COLO668 (cell line): ENCODE results near the gene FAM184B.

Experiments
- DNase-seq: peaks from one replicate; lab custom pipeline; 2025; ENCODE audit not compliant: unreplicated experiment; lab: John Stamatoyannopoulos, UW

FAM184B gene

GRCh38 chr4:17778431-17778830, 3.0 kb downstream of the FAM184B start:
- no peak for DNase-seq

GRCh38 chr4:17773135-17773698, 8.2 kb downstream of the FAM184B start:
- DNase-seq = no peak

GRCh38 chr4:17771284-17771908, 10.0 kb downstream of the FAM184B start:
- peak; percentile 49 for DNase-seq

DNA sequence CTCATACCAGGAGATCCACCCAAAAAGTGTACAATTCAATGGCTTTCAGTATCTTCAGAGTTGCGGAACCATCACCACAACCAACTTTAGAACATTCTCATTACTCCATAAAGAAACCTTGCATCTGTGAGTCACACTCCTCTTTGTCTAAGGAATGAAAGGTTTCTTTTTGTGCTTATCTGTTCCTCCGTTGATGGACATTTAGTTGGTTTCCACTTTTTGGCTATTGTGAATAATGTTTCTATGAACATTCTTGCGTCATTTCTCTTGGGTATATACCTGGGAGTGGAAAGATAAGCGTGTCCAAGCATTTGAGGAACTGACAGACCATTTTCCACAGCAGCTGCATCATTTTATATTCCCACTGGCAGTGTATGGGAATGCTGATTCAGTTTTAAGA, 10.6 kb downstream of the FAM184B start:
- no peak for DNase-seq

DNA sequence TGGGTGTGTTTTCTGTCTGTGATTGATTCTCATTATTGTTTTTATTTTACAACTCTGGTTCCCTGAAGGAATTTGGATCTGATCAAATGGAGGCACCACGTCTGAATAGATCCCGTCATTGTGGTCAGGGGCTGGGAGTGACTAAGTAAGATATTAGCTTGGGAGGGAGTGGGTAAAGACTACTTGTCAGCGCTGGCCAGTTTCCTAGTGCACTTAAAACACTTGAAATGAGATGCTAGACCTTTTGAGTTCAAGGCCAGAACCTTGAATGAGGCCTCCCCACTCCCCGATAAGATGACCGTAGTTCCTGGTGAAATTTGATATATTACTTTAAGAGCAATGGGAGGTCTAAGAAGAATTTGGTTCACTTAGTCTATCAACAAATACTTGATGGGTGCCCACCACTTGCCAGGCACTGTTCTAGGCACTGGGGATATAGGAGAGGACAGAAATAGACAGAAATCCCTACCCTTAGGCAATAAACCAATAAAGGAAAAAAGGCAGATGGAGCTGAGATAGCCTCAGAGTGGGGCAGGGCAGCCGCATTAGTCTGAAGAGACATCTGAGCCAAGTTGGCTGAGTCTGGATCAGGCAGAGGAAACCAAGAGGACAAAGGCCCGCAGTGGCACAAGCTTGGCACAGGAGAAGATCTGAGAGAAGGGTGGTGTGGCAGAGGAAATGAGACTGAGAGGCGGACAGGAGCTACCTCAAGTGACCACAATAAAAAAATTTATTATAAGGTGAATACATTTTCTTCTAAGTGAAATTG, 11.8 kb downstream of the FAM184B start:
- DNase-seq = no peak

- DNase-seq = no peak
Measured at GRCh38 chr4:17766826-17767458, 14.5 kb downstream of the FAM184B start.

DNA sequence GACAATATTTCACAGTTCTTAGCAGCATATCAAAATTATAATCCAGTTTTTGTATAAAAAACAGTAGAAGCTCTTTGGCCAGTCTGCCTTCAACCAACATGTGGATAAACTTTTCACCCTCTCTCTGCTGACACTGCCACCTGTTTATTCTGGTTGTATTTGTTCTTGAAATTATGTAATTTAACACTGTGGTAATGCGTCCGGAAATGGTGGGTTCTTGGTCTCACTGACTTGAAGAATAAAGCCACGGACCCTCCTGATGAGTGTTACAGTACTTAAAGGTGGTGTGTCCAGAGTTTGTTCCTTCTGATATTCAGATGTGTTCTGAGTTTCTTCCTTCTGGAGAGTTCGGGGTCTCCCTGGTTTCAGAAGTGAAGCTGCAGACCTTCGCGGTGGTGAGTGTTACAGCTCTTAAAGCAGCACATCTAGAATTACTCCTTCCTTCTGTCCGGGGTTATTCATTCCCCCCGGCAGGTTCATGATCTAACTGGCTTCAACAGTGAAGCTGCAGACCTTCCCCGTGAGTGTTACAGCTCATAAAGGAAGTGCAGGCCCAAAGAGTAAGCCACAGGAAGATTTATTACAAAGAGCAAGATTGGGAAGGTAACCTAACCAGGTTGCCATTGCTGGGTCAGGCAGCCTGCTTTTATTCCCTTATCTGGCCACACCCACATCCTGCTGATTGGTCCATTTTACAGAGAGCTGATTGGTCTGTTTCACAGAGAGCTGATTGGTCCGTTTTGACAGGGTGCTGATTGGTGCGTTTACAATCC, 15.7 kb downstream of the FAM184B start:
- DNase-seq = no peak

DNA sequence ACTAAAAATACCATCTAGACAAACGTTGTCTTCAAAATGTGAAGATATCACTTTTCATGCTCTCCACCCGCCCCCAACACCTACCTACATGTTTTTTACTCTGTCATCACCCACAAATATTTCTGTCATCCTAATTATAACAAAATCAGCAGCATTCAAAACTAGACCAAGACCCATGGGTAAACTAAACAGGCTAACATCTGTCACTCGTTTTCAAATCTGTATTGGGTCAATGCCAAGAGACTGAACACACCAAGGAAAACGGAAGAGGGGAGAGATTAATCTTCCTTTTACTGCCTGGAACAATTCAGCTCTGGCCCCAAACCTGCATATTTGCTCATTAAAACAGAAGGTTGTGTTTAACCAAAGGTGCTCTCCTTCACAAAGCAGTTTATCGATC, 17.5 kb downstream of the FAM184B start:
- DNase-seq = no peak

GRCh38 chr4:17763416-17763815, 18.0 kb downstream of the FAM184B start:
- DNase-seq = no peak

DNA sequence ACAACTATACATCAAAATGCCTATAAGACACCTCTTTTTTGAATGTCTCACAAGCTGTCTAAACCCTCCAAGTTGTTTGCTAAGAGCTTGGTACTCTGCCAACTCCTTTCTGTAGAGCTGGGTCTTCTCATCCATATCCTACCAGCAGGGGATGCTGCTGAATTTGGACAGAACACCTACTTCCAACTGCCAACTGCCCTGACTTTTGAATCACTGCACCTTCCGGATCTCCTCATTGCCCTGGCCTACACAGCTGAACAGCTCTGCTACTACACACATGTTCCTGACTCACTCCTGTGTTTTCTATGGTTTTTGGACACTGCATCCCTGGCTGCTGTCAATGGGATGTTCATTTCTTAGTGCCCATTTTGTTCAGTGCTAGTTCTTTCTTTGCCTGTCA, 18.7 kb downstream of the FAM184B start:
- DNase-seq = peak; percentile 7

GRCh38 chr4:17761062-17761461, 20.4 kb downstream of the FAM184B start:
- no peak for DNase-seq

DNA sequence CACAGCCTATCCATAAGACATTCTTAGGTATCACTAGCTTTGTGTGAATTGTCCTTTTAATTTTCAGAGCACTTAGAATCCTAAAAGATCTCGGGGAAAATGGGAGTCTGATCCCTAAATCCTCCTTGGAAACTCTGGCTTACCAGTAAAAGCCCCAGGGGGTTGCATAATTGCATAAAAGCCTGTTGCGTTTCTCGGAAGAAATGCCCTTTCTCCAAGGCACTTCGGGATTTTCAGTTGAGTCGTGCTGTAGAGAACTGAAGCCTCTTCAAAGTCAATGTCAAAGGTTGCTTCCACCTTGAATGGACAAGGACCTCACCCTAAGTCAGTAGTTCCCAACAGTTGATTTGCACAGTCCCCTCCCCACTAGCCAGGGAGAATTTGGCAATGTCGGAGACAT, 20.8 kb downstream of the FAM184B start:
- no peak for DNase-seq

DNA sequence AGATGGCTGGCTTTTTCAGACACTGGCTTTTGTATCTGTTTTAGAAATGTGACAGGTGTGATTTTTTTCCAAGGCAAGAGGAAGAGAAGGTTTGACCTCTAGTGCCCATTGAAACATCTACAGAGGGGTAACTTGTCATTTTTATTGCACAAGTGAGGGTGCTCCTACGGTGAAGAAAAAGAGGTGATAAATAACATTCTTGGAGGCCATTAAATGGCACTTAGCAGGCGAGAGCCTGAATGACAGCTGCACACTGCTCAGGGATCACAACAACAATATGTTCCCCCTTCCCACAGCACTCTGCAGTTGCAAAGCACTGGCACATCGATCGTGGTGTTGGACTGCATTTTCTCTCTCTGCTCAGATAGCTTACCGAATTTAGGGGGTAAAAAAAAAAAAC, 22.9 kb downstream of the FAM184B start:
- no peak for DNase-seq

GRCh38 chr4:17757621-17758020, 23.8 kb downstream of the FAM184B start:
- DNase-seq = no peak

DNA sequence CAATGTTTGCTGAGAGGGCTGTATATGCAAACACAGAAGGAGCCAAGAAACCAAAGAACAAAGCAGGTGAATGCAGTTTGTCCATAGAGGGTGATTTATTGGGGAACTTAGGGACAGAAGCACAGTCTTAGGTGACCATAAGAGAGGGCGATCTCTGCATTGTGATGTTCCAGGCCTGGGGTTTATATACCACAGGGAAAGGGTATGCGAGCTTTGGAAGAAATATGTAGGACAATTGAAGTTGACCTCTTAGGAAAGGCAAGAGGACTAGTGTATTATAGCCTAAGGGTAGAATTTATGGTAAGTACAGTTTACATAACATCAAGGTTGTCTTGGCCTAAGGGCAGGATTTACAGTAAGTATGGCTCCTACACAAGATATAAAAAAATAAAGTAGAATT, 27.8 kb downstream of the FAM184B start:
- no peak for DNase-seq

- no peak for DNase-seq
Measured at GRCh38 chr4:17740702-17741101, 40.7 kb downstream of the FAM184B start.

- no peak for DNase-seq
Measured at GRCh38 chr4:17736484-17736883, 44.9 kb downstream of the FAM184B start.

- DNase-seq = no peak
Measured at GRCh38 chr4:17726911-17727310, 54.5 kb downstream of the FAM184B start.

DNA sequence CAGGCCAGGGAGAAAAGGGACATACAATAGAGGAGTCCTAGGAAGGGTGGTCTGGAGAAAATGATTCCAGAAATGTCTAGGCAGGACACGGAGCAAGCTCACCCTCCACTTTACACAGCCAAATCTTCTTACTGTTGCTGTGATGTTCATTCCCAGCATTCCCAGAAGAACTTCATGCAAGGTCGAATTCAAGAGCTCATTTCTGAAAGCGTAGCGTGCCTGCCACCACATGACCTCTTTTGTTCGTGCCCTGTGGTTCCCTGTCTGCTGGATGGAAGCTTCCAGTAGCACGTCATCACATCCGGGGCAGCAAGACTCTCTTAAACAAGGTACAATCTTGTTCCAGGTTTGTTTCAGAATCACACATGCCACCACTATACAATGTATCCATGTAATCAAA, 57.8 kb downstream of the FAM184B start:
- DNase-seq = no peak

DNA sequence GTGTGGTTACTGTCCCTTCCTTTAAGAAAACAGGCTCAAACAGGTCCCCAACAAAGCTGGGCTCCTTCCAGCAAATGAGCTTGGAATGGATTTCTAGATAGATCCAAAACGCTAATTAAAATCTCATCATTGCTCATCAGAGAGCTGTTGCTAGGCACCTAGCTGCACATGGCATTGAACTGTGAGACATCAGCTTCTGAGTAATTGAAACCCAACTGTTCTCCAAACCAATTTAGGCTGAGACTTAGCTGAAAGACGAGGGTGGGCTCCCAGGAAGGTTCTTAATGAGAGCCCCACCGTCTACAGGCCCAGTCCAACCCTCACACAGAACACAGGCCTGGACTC, 59.1 kb downstream of the FAM184B start:
- no peak for DNase-seq
